Upper lobe of left lung (tissue), 6 donors: ENCODE data around the gene SRL. TPM values are rescaled to one million over a fixed set of nuclear protein-coding genes. Genes with fewer than 3 reads are reported as not detected.

Experiments
- ATAC-seq, 2 donors: fragments of 200-7000 bp; cut with Tn5 transposase; one replicate each; pipeline ENCODE4 v1.9.1; 2022; ENCODE audit warnings: mild to moderate bottlenecking in 2 of 2, moderate library complexity in 2 of 2; ENCODE audit not compliant: low FRiP score in 2 of 2
- DNase-seq, 2 donors: peaks; one replicate each; pipeline ENCODE4 v3.0.0-alpha.2; 2019 to 2020
- H3K27ac ChIP-seq, 4 donors: fragments of 200-600 bp; sonication (generic); one replicate each; pipeline ENCODE4 v1.5.1; 2016 to 2019
- H3K27me3 ChIP-seq, 4 donors: fragments of 200-600 bp; sonication (generic); one replicate each; pipeline ENCODE4 v1.5.1; 2017 to 2019
- H3K36me3 ChIP-seq, 4 donors: fragments of 200-600 bp; sonication (generic); one replicate each; pipeline ENCODE4 v1.5.1; 2016 to 2019
- H3K4me1 ChIP-seq, 4 donors: fragments of 200-600 bp; sonication (generic); one replicate each; pipeline ENCODE4 v1.5.1; 2018 to 2019
- H3K4me3 ChIP-seq, 4 donors: fragments of 200-600 bp; sonication (generic); one replicate each; pipeline ENCODE4 v1.5.1; 2017 to 2019; ENCODE audit warnings: mild to moderate bottlenecking in 2 of 4, moderate library complexity in 1 of 4
- H3K9me3 ChIP-seq, 4 donors: fragments of 200-600 bp; sonication (generic); one replicate each; pipeline ENCODE4 v1.5.1; 2018 to 2019
- CTCF ChIP-seq, 6 experiments: fragments of 450-650 bp in 4 of 6; fragments of 200-600 bp in 2 of 6; sonication (generic) in 2 of 6; IDR thresholded peaks; one replicate each; pipeline ENCODE4 v1.5.1; 2016 to 2019; ENCODE audit warnings: antibody characterized with exemption in 6 of 6
- EP300 ChIP-seq, 4 donors: sonication (generic); formaldehyde crosslinking; IDR thresholded peaks; one replicate each; pipeline ENCODE4 v1.5.1; 2017; ENCODE audit warnings: antibody characterized with exemption in 4 of 4, control low read depth in 2 of 4
- POLR2A ChIP-seq, 4 donors: fragments of 450-650 bp; IDR thresholded peaks; one replicate each; pipeline ENCODE4 v1.5.1; 2016 to 2017; ENCODE audit warnings: antibody characterized with exemption in 4 of 4, mild to moderate bottlenecking in 2 of 4
- POLR2AphosphoS5 ChIP-seq, 2 donors: sonication (generic); formaldehyde crosslinking; IDR thresholded peaks; one replicate each; pipeline ENCODE4 v1.5.1; 2017; ENCODE audit warnings: antibody characterized with exemption in 2 of 2
- WGBS, 2 donors: methylation state at CpG; one replicate each; pipeline ENCODE4 v1.1.5; 2017 to 2018; 5-methylcytosine and 5-hydroxymethylcytosine counted together
- total RNA-seq, 6 donors: library from RNA; depleted of rRNA in 4 of 6; stranded (reverse); fragments of >200 nt in 4 of 6; gene quantifications; one replicate each; pipeline versions ENCODE4 v1.1.0 to v1.2.1, GENCODE V29; 2016 to 2021
- donor health status: DM: no; HTN: no; CAD: no; lungs with moderate emphysema.
- donor health status: DM: no; HTN: yes; CAD: no; lungs with severe emphysema.

Gene SRL
- total RNA-seq, 6 donors from 2014 or later: 0.30 to 1.1 (median 0.46) TPM; not detected in 3

DNA sequence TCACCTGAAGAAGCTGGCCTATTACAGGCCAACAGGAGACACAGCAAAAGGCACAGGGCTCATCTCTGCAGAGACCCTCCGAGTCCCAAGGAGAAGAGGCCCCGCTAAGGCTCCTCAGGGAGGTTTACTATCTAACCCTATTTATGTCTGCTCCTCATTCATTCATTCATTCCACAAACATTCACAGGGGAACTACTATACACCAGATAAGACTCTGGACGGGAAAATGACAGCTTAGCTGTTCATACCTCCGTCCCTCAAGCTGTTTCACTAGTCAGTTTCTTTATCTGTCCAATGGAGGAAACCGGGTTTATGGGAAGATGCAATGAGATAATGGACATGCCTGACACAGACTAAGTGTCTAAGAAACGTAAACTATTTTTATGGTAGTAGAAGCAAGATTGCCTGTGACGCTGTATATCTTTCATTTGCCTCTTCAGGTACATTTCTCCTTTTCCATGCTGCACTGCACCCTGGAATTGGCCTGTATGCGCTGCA is 62.1 kb downstream of the SRL start:
- Histone ChIP-seq H3K36me3 (no peaks in the 10 kb centered on the region), H3K9me3 (no peaks in the 10 kb centered on the region), H3K27me3 (no peaks in the 10 kb centered on the region), H3K4me3 (no peak overlapping the region), H3K27ac (no peak overlapping the region), H3K4me1 (peaks cover 6 to 16% (median 10%) of the 10 kb centered on the region in 4 donors)
- WGBS, 2 donors: 93 to 97% methylated on average over 8 of the region's 8 CpGs
- TF ChIP-seq CTCF (IDR thresholded peaks at IDR 0.05) (no peak), POLR2AphosphoS5 (IDR thresholded peaks at IDR 0.05) (no peak), POLR2A (IDR thresholded peaks at IDR 0.05) (no peak), EP300 (IDR thresholded peaks at IDR 0.05) (no peak)
- DNase-seq: no peak
- no peak for ATAC-seq

- DNase-seq: peak in 1 of 2 donors; percentile 85
- ATAC-seq: no peak
- Histone ChIP-seq H3K4me3 (no peak overlapping the region), H3K9me3 (no peaks in the 10 kb centered on the region), H3K27ac (no peak overlapping the region), H3K4me1 (peaks cover under 1 to 10% (median 5%) of the 10 kb centered on the region in 4 donors), H3K27me3 (no peaks in the 10 kb centered on the region), H3K36me3 (no peaks in the 10 kb centered on the region)
- peak; percentile 15 to 40 for TF ChIP-seq POLR2AphosphoS5 (IDR thresholded peaks at IDR 0.05)
- no peak for TF ChIP-seq POLR2A (IDR thresholded peaks at IDR 0.05)
- TF ChIP-seq CTCF (IDR thresholded peaks at IDR 0.05): no peak
- TF ChIP-seq EP300 (IDR thresholded peaks at IDR 0.05): no peak
- 27 to 72% methylated on average over 5 of the region's 5 CpGs for whole genome bisulfite sequencing, 2 donors
Observed at GRCh38 chr16:4179020-4179419, 62.9 kb downstream of the SRL start.

GRCh38 chr16:4178468-4179010 is 63.3 kb downstream of the SRL start:
- 96 to 97% methylated on average over 9 of the region's 9 CpGs for WGBS, 2 donors
- ATAC-seq: no peak
- peaks cover 0 to 9% (median 4%) of the 10 kb centered on the region in 4 donors for H3K4me1 ChIP-seq

DNA sequence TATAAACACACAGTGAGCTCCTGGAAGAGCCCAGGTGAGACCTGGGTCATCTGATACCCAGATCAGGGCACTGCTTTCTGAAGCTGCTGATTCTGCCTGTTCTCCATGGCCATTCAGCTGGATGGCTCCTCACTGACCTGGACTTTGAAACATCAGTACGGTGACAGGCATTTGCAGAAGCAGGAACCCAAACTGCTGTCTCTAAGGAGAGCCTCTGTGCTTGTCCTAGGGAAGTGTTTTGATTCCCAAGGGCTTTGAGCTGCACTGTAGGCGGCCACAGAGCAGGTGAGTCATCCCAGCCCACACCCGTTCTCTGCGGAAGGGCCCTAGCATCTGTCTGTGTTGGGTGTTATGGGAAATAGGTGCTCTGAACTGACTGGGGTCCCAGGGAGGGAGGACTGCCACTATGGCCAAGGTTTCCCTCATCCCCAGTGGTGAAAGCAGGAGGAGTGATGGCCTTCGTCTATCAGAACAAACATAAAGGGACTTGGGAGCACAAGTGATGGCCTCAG is 64.9 kb downstream of the SRL start:
- DNase-seq (no peak), ATAC-seq (peak in 1 of 2 donors; percentile 37)
- H3K27me3 ChIP-seq: no peaks in the 10 kb centered on the region
- TF ChIP-seq POLR2AphosphoS5 (IDR thresholded peaks at IDR 0.05) (no peak), POLR2A (IDR thresholded peaks at IDR 0.05) (no peak), CTCF (IDR thresholded peaks at IDR 0.05) (no peak), EP300 (IDR thresholded peaks at IDR 0.05) (no peak)
- H3K36me3 ChIP-seq: no peaks in the 10 kb centered on the region
- WGBS, 2 donors: 62 to 86% methylated on average over 2 to 5 of the region's 5 CpGs
- no peaks in the 10 kb centered on the region for H3K4me1 ChIP-seq
- H3K27ac ChIP-seq: no peak overlapping the region
- H3K9me3 ChIP-seq: no peaks in the 10 kb centered on the region
- H3K4me3 ChIP-seq: no peak overlapping the region

More at GRCh38 chr16:4178468-4179010, 63.3 kb downstream of the SRL start:
- H3K9me3 ChIP-seq: no peaks in the 10 kb centered on the region
- H3K27me3 ChIP-seq: no peaks in the 10 kb centered on the region
- DNase-seq: no peak
- H3K27ac ChIP-seq: no peak overlapping the region
- H3K4me3 ChIP-seq: no peak overlapping the region
- TF ChIP-seq POLR2AphosphoS5 (IDR thresholded peaks at IDR 0.05): no peak
- no peak for TF ChIP-seq CTCF (IDR thresholded peaks at IDR 0.05)
- TF ChIP-seq EP300 (IDR thresholded peaks at IDR 0.05): no peak
- no peak for TF ChIP-seq POLR2A (IDR thresholded peaks at IDR 0.05)
- H3K36me3 ChIP-seq: no peaks in the 10 kb centered on the region

DNA sequence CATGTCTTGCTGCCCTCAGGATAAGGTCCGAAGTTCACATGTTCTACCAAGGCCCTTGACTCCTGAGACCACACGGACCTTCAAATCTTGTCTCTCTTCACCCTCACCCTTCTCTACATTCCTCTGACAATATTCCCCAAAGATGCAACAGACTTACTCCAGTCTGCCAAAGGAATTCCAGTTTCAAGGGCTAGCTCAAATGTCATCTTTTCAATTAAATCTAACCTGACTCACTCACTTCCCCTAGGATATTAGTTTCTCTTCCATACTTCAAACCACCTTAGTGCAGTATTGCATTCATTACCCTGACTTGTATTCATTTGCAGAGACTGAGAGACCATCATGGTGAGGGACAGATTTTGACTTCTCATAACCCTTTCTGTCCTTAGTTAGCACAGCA is 66.0 kb downstream of the SRL start:
- ATAC-seq (no peak), DNase-seq (no peak)
- Histone ChIP-seq H3K27me3 (no peaks in the 10 kb centered on the region), H3K9me3 (no peaks in the 10 kb centered on the region), H3K27ac (no peak overlapping the region), H3K4me3 (no peak overlapping the region), H3K4me1 (no peaks in the 10 kb centered on the region), H3K36me3 (no peaks in the 10 kb centered on the region)
- TF ChIP-seq POLR2A (IDR thresholded peaks at IDR 0.05) (no peak), EP300 (IDR thresholded peaks at IDR 0.05) (no peak), POLR2AphosphoS5 (IDR thresholded peaks at IDR 0.05) (no peak), CTCF (IDR thresholded peaks at IDR 0.05) (no peak)
- WGBS, 2 donors: 92 to 93% methylated on average over 2 of the region's 2 CpGs
